DOHH2 (cell line): ENCODE results near the gene BNIPL.

ENCODE experiments used
- H3F3A ChIP-seq: fragments of 200-600 bp; sonication (generic), shearing (Covaris generic); 2 replicates; pipeline ENCODE4 v1.6.0; 2016; ENCODE audit warnings: antibody characterized with exemption, mild to moderate bottlenecking; ENCODE audit not compliant: control insufficient read depth, insufficient read depth
- H3K27ac ChIP-seq: fragments of 200-600 bp; sonication (generic); 2 replicates; pipeline ENCODE4 v1.5.1; 2014; ENCODE audit warnings: low read depth, mild to moderate bottlenecking, low read length, moderate library complexity
- H3K27me3 ChIP-seq: fragments of 200-600 bp; sonication (generic); 2 replicates; pipeline ENCODE4 v1.6.1; 2014; ENCODE audit warnings: mild to moderate bottlenecking, low read length, mixed read lengths; ENCODE audit not compliant: control insufficient read depth
- H3K36me3 ChIP-seq: fragments of 200-600 bp; sonication (generic); 2 replicates; pipeline ENCODE4 v1.6.1; 2014; ENCODE audit warnings: mild to moderate bottlenecking, low read length, moderate library complexity, mixed read lengths; ENCODE audit not compliant: control insufficient read depth
- H3K4me1 ChIP-seq: fragments of 200-600 bp; sonication (generic); 2 replicates; pipeline ENCODE4 v1.6.1; 2014; ENCODE audit warnings: mild to moderate bottlenecking, low read length, mixed read lengths; ENCODE audit not compliant: control insufficient read depth
- H3K4me2 ChIP-seq: fragments of 200-600 bp; sonication (generic); 2 replicates; pipeline ENCODE4 v1.6.0; 2014; ENCODE audit warnings: mild to moderate bottlenecking, low read length, moderate library complexity
- H3K4me3 ChIP-seq: fragments of 200-600 bp; sonication (generic); 2 replicates; pipeline ENCODE4 v1.5.1; 2014; ENCODE audit warnings: mild to moderate bottlenecking, low read length, mixed read lengths
- H3K79me2 ChIP-seq: fragments of 200-600 bp; sonication (generic); 2 replicates; pipeline ENCODE4 v1.6.1; 2014; ENCODE audit warnings: mild to moderate bottlenecking, low read length, mixed read lengths; ENCODE audit not compliant: control insufficient read depth
- H3K9me2 ChIP-seq: fragments of 200-600 bp; sonication (generic); replicated peaks from 2 replicates; pipeline ENCODE4 v1.6.1; 2014; ENCODE audit warnings: mild to moderate bottlenecking, low read length, mixed read lengths; ENCODE audit not compliant: control insufficient read depth
- H3K9me3 ChIP-seq: fragments of 200-600 bp; sonication (generic); 2 replicates; pipeline ENCODE4 v1.6.1; 2014; ENCODE audit warnings: antibody characterized with exemption, low read length, mixed read lengths; ENCODE audit not compliant: control insufficient read depth, insufficient read depth
- H4K20me1 ChIP-seq: fragments of 200-600 bp; sonication (generic); 2 replicates; pipeline ENCODE4 v1.6.0; 2014; ENCODE audit warnings: low read depth, mild to moderate bottlenecking, antibody characterized with exemption, low read length, moderate library complexity; ENCODE audit not compliant: control insufficient read depth, insufficient read depth
- EZH2phosphoT487 ChIP-seq: fragments of 200-600 bp; sonication (generic); IDR thresholded peaks from 2 replicates; pipeline ENCODE4 v1.6.1; 2017; ENCODE audit warnings: borderline replicate concordance, mild to moderate bottlenecking, antibody characterized with exemption, low read length, moderate library complexity, mixed read lengths
- TF ChIP-seq, protein P1 (sequence below): fragments of 200-600 bp; sonication (generic); IDR thresholded peaks from one replicate; pipeline ENCODE4 v1.5.1; 2014; ENCODE audit warnings: antibody characterized with exemption, mild to moderate bottlenecking, low read depth, low read length; ENCODE audit not compliant: poor library complexity, severe bottlenecking

Gene BNIPL

DNA sequence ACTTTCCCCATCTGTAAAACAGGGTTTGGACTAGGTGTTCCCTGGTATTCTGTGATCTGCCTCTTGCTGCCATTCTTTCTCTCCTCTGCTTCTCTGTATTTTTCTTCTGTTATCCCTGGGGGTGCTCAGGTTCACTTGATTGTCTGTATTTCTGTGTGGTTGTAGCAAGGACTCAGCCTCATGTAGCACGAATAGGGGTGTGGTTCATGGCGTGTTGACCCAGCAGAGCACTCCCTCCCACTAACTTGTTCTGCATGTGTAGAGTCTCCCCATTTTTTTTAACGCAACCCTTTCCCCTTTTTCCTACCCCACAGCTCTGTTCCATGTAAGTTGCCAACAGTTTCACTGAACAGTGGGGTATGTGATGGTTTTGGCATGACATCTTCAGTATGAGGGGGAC lies 1.2 kb upstream of the BNIPL start:
- H3K4me3 ChIP-seq, result no peak overlapping the region
- H3K4me1 ChIP-seq, result no peaks in the 10 kb centered on the region
- no peaks in the 10 kb centered on the region for H3K9me2 ChIP-seq
- H3K79me2 ChIP-seq, result no peaks in the 10 kb centered on the region
- no peaks in the 10 kb centered on the region for H3K27me3 ChIP-seq
- H3K27ac ChIP-seq, result no peak overlapping the region
- no peaks in the 10 kb centered on the region for H3K9me3 ChIP-seq
- no peak overlapping the region for H3K4me2 ChIP-seq
- TF ChIP-seq, protein P1, sequence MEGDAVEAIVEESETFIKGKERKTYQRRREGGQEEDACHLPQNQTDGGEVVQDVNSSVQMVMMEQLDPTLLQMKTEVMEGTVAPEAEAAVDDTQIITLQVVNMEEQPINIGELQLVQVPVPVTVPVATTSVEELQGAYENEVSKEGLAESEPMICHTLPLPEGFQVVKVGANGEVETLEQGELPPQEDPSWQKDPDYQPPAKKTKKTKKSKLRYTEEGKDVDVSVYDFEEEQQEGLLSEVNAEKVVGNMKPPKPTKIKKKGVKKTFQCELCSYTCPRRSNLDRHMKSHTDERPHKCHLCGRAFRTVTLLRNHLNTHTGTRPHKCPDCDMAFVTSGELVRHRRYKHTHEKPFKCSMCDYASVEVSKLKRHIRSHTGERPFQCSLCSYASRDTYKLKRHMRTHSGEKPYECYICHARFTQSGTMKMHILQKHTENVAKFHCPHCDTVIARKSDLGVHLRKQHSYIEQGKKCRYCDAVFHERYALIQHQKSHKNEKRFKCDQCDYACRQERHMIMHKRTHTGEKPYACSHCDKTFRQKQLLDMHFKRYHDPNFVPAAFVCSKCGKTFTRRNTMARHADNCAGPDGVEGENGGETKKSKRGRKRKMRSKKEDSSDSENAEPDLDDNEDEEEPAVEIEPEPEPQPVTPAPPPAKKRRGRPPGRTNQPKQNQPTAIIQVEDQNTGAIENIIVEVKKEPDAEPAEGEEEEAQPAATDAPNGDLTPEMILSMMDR, result no peak
- no peak for TF ChIP-seq EZH2phosphoT487
- no peaks in the 10 kb centered on the region for H3F3A ChIP-seq
- no peaks in the 10 kb centered on the region for H4K20me1 ChIP-seq
- peaks cover 14% of the 10 kb centered on the region for H3K36me3 ChIP-seq

- H3K9me2 ChIP-seq, result no peaks in the 10 kb centered on the region
- no peak overlapping the region for H3K4me3 ChIP-seq
- H3K4me2 ChIP-seq, result no peak overlapping the region
- peaks cover 7% of the 10 kb centered on the region for H3K36me3 ChIP-seq
- no peaks in the 10 kb centered on the region for H3K4me1 ChIP-seq
- no peaks in the 10 kb centered on the region for H3K79me2 ChIP-seq
- no peak overlapping the region for H3K27ac ChIP-seq
- H3K9me3 ChIP-seq, result no peaks in the 10 kb centered on the region
- no peaks in the 10 kb centered on the region for H3K27me3 ChIP-seq
- TF ChIP-seq, protein P1, result no peak
- TF ChIP-seq EZH2phosphoT487, result no peak
- H4K20me1 ChIP-seq, result no peaks in the 10 kb centered on the region
- no peaks in the 10 kb centered on the region for H3F3A ChIP-seq
Measured at GRCh38 chr1:151037032-151037431, 646 bp downstream of the BNIPL start.

- no peaks in the 10 kb centered on the region for H3K27me3 ChIP-seq
- no peaks in the 10 kb centered on the region for H3K4me1 ChIP-seq
- no peaks in the 10 kb centered on the region for H3K9me2 ChIP-seq
Measured at GRCh38 chr1:151039521-151039920, 3.1 kb downstream of the BNIPL start.

More at GRCh38 chr1:151039521-151039920, 3.1 kb downstream of the BNIPL start:
- no peak overlapping the region for H3K4me3 ChIP-seq
- H4K20me1 ChIP-seq, result no peaks in the 10 kb centered on the region
- TF ChIP-seq, protein P1, result no peak
- TF ChIP-seq EZH2phosphoT487, result no peak
- H3K4me2 ChIP-seq, result no peak overlapping the region
- peaks cover 6% of the 10 kb centered on the region for H3K36me3 ChIP-seq
- no peaks in the 10 kb centered on the region for H3K79me2 ChIP-seq
- H3K27ac ChIP-seq, result no peak overlapping the region
- no peaks in the 10 kb centered on the region for H3K9me3 ChIP-seq
- no peaks in the 10 kb centered on the region for H3F3A ChIP-seq
